Glutamatergic neuron (in vitro differentiated cells): ENCODE results near the gene TBL1XR1. TPM values are rescaled to one million over a fixed set of nuclear protein-coding genes. Genes with fewer than 3 reads are reported as not detected.

Source experiments
- DNase-seq: peaks from one replicate; pipeline ENCODE4 v3.0.0; 2022
- H3K27ac Mint-ChIP-seq: one replicate; pipeline ENCODE4 v1.8.0; 2020; ENCODE audit warnings: mild to moderate bottlenecking, mixed read lengths, inconsistent platforms; ENCODE audit not compliant: unreplicated experiment
- H3K27me3 Mint-ChIP-seq: one replicate; pipeline ENCODE4 v1.8.0; 2020; ENCODE audit warnings: mild to moderate bottlenecking, moderate library complexity, mixed read lengths, inconsistent platforms; ENCODE audit not compliant: unreplicated experiment
- H3K36me3 Mint-ChIP-seq: one replicate; pipeline ENCODE4 v1.8.0; 2020; ENCODE audit warnings: mild to moderate bottlenecking, mixed read lengths, inconsistent platforms; ENCODE audit not compliant: unreplicated experiment
- H3K4me1 Mint-ChIP-seq: one replicate; pipeline ENCODE4 v1.8.0; 2020; ENCODE audit warnings: mild to moderate bottlenecking, low read depth, mixed read lengths, inconsistent platforms; ENCODE audit not compliant: unreplicated experiment
- H3K4me3 Mint-ChIP-seq: one replicate; pipeline ENCODE4 v1.8.0; 2020; ENCODE audit warnings: mild to moderate bottlenecking, mixed read lengths, inconsistent platforms; ENCODE audit not compliant: unreplicated experiment
- H3K9me3 Mint-ChIP-seq: one replicate; pipeline ENCODE4 v1.8.0; 2020; ENCODE audit warnings: mild to moderate bottlenecking, moderate library complexity, mixed read lengths, inconsistent platforms; ENCODE audit not compliant: unreplicated experiment
- total RNA-seq: library from RNA; stranded (reverse); fragmentation: NEBNext Ultra II Directional; extraction: Animal tissue kit (Norgen Biotek cat#: 25700); gene quantifications from one replicate; pipeline ENCODE4 v1.2.1, GENCODE V29; 2021; ENCODE audit not compliant: unreplicated experiment
- TF ChIP-seq, protein P1 (sequence below): fragments of 200-600 bp; sonication (generic); IDR thresholded peaks from one replicate; pipeline ENCODE4 v1.5.0; 2021; ENCODE audit not compliant: partially characterized antibody, unreplicated experiment

TBL1XR1 gene
- total RNA-seq, 1 donor from 2014 or later, result 101 TPM

DNA sequence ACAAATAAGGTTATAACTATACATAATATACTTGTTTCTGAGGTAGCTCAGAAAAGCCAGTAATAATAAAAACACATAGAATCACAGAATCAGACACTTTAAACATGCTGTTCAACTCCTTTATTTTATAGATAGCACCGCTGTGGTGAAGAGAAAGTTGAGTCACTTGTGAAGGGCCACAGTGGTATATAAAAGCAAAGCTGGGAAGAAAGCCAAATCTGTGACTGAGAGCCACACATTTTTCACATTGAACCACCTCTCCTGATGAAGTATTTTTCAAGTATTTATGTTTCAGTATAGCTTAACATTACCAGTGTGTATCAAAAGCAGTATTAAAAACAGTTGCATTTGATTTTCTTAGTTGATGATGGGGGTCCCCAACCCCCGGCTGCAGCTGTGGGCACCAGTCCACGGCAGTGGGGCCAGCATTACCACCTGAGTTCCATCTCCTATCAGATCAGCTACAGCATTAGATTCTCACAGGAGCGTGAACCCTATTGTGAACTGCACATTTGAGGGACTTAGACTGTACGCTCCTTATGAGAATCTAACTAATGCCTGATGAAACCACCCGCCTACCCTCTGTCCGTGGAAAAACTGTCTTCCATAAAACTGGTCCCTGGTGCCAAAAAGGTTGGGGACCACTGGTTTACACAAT lies 46.2 kb downstream of the TBL1XR1 start:
- Mint-ChIP-seq H3K36me3 (no peaks in the 10 kb centered on the region), H3K27ac (no peak overlapping the region), H3K9me3 (peaks cover 1% of the 10 kb centered on the region), H3K4me1 (peaks cover 13% of the 10 kb centered on the region), H3K4me3 (no peak overlapping the region), H3K27me3 (peaks cover 2% of the 10 kb centered on the region)
- DNase-seq, result no peak
- TF ChIP-seq, protein P1, sequence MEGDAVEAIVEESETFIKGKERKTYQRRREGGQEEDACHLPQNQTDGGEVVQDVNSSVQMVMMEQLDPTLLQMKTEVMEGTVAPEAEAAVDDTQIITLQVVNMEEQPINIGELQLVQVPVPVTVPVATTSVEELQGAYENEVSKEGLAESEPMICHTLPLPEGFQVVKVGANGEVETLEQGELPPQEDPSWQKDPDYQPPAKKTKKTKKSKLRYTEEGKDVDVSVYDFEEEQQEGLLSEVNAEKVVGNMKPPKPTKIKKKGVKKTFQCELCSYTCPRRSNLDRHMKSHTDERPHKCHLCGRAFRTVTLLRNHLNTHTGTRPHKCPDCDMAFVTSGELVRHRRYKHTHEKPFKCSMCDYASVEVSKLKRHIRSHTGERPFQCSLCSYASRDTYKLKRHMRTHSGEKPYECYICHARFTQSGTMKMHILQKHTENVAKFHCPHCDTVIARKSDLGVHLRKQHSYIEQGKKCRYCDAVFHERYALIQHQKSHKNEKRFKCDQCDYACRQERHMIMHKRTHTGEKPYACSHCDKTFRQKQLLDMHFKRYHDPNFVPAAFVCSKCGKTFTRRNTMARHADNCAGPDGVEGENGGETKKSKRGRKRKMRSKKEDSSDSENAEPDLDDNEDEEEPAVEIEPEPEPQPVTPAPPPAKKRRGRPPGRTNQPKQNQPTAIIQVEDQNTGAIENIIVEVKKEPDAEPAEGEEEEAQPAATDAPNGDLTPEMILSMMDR, result no peak

DNA sequence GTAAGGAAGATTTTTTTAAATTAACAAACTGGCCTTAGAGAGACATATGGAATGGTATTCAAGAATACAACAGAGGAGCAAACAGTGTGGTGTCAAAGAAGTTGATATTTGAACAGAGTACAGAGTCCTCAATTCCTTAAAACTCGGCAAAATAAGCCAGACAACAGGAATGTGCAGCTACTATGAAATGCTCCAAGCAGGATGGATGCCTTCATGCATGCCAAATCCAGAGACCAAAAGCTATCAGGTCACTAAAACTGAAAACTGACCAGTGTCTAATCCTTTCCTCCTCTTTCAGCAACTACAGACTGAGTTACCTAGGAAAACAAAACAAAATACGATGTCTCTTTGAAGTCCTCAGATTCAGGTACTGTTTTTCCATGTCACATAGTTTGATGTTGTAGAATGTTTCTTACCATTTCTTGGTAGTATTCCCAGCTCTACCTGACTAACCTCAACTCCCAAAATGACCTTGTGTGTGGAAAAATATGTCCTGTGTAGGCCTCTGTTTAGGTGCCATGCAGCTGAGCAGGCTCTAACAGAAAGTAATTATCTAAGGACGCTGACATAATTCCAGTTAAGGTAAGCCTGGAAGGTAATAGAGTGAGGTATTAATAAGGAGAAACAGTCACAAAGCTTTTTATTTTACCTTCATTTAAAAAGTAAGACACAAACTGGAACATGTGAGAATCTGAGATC lies 46.9 kb downstream of the TBL1XR1 start:
- Mint-ChIP-seq H3K4me1 (peaks cover 16% of the 10 kb centered on the region), H3K4me3 (no peak overlapping the region), H3K9me3 (peaks cover 1% of the 10 kb centered on the region), H3K27me3 (no peaks in the 10 kb centered on the region), H3K27ac (no peak overlapping the region), H3K36me3 (no peaks in the 10 kb centered on the region)
- TF ChIP-seq, protein P1, result no peak
- DNase-seq, result no peak

DNA sequence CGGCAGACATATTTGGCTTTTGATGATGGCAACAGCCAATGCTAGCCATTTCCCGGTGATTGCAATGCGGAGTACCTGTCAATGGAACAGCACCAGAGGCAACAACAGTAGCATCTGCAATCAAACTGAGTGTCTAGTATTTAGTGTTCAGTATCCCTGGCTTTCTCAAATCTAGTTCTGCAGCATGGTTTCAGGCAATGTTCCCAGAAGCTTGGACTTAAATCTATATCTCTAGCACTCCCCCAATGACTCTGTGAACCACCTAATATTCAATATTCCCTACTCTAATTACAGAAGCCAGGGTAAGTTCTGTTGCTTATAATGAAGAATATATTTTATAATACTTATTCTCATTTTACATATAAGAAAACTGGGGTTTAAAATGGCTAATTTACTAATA lies 48.2 kb downstream of the TBL1XR1 start:
- no peaks in the 10 kb centered on the region for H3K27me3 Mint-ChIP-seq
- DNase-seq, result no peak
- TF ChIP-seq, protein P1, result no peak
- peaks cover 1% of the 10 kb centered on the region for H3K9me3 Mint-ChIP-seq
- peaks cover 13% of the 10 kb centered on the region for H3K4me1 Mint-ChIP-seq
- no peak overlapping the region for H3K27ac Mint-ChIP-seq
- H3K36me3 Mint-ChIP-seq, result no peaks in the 10 kb centered on the region
- no peak overlapping the region for H3K4me3 Mint-ChIP-seq

DNA sequence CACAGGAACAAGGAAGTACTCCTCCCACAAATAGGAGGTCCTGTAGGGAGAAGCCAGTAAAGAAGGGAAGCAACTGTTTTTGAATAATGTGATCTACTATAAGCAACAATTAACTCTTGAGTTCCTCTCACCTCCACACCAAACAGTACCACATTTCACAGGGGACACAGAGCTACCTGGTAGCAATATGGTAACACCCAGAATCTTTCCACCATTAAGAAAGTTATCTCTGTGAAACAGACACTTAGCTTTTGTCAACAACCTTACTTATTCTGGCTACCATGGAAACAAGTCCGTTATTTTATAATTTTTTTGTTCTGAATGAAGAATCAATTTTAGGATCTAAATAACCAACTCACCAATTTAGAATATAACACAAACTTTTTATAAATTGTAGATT lies 49.5 kb downstream of the TBL1XR1 start:
- Mint-ChIP-seq H3K4me3 (no peak overlapping the region), H3K4me1 (peaks cover 18% of the 10 kb centered on the region), H3K27me3 (no peaks in the 10 kb centered on the region), H3K36me3 (no peaks in the 10 kb centered on the region), H3K27ac (no peak overlapping the region), H3K9me3 (peaks cover 1% of the 10 kb centered on the region)
- TF ChIP-seq, protein P1, result no peak
- DNase-seq, result no peak

DNA sequence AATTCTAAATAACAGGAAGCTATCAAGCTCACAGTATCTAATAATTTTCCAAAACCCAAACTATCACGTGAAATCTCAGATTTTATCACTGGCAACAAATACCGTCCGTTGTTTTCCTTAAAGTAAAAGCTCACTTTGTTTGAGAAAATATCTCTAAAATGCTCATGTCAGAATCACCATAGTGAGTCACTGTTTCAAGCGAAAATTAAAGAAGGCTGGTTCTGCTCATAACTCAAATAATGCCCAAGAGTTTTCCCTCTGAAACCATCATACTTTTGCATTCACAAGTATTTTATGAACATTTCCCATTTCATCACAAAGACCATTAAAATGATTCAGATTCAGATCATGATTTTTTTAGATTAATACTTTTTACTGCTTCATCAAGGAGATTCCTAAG lies 50.6 kb downstream of the TBL1XR1 start:
- H3K36me3 Mint-ChIP-seq, result no peaks in the 10 kb centered on the region
- TF ChIP-seq, protein P1, result no peak
- H3K27me3 Mint-ChIP-seq, result no peaks in the 10 kb centered on the region
- no peak overlapping the region for H3K27ac Mint-ChIP-seq
- H3K4me1 Mint-ChIP-seq, result peaks cover 20% of the 10 kb centered on the region
- no peak for DNase-seq
- no peak overlapping the region for H3K4me3 Mint-ChIP-seq
- H3K9me3 Mint-ChIP-seq, result no peaks in the 10 kb centered on the region
